ENCODE results near the gene CPT1B.

Gene CPT1B

DNA sequence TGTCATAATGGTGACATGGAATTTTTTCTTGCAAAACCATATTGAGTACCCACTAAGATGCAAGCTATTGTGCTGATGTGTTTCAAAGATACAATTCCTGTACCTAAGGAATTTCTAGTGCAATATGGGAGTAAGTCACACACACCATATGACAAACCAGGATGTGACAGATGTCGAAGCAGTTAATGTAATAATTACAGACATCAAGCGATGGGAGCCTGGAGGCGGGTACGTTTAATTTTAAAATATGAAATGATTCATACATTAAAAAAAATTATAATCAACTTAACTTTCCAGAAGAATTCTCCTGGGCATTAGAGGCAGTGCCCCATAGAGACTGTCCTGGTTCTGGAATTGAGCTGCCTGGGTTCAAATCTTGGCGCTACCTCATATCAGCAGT, 21.5 kb downstream of the CPT1B start:
- Histone ChIP-seq H3K9ac (ENCODE audit: low read depth, low read length) (no peak overlapping the region), H3K27me3 (ENCODE audit: insufficient read depth, low read length, poor library complexity) (no peaks in the 10 kb centered on the region), H3K27ac (ENCODE audit: low read length) (no peak overlapping the region), H3K79me2 (ENCODE audit: insufficient read depth, low read length) (no peaks in the 10 kb centered on the region), H3K4me2 (ENCODE audit: insufficient read depth, low read length) (no peak overlapping the region), H3K4me1 (ENCODE audit: insufficient read depth, low read length) (no peaks in the 10 kb centered on the region), H3K36me3 (ENCODE audit: insufficient read depth, low read length) (no peaks in the 10 kb centered on the region), H3K9me3 (ENCODE audit: insufficient read depth, low read length, severe bottlenecking) (no peaks in the 10 kb centered on the region), H2AFZ (ENCODE audit: low read depth, low read length) (no peak overlapping the region), H3K4me3 (ENCODE audit: low read depth in 1 of 2, low read length in 2 of 2) (no peak overlapping the region), H4K20me1 (ENCODE audit: insufficient read depth, low read length) (no peaks in the 10 kb centered on the region)
- TF ChIP-seq, protein P1, sequence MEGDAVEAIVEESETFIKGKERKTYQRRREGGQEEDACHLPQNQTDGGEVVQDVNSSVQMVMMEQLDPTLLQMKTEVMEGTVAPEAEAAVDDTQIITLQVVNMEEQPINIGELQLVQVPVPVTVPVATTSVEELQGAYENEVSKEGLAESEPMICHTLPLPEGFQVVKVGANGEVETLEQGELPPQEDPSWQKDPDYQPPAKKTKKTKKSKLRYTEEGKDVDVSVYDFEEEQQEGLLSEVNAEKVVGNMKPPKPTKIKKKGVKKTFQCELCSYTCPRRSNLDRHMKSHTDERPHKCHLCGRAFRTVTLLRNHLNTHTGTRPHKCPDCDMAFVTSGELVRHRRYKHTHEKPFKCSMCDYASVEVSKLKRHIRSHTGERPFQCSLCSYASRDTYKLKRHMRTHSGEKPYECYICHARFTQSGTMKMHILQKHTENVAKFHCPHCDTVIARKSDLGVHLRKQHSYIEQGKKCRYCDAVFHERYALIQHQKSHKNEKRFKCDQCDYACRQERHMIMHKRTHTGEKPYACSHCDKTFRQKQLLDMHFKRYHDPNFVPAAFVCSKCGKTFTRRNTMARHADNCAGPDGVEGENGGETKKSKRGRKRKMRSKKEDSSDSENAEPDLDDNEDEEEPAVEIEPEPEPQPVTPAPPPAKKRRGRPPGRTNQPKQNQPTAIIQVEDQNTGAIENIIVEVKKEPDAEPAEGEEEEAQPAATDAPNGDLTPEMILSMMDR (IDR thresholded peaks at IDR 0.05; ENCODE audit: borderline replicate concordance, extremely low read depth, low read length, poor library complexity, severe bottlenecking): no peak
- TF ChIP-seq EZH2 (IDR thresholded peaks at IDR 0.05; ENCODE audit: borderline replicate concordance, low read depth, low read length, severe bottlenecking): no peak
- ATAC-seq (ENCODE audit: insufficient read depth, low read depth) (no peak), DNase-seq (no peak)

DNA sequence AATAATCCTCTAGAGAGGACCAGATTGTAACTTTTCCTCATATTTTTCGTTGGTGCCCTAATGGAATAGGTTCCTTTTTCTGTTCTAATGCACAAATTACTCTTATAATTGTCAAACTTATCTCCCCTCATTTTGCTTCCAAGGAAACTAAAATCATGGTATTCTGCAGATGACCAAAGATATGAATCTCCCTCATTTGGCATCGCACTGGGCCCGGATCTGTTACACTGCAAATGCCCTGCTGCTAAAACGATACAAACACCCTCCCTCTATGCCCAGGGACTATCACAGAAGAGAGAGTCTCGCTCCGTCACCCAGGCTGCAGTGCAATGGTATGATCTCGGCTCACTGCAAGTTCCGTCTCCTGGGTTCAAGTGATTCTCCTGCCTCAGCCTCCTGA, 24.9 kb downstream of the CPT1B start:
- no peaks in the 10 kb centered on the region for H3K9me3 ChIP-seq (ENCODE audit: insufficient read depth, low read length, severe bottlenecking)
- H3K4me1 ChIP-seq (ENCODE audit: insufficient read depth, low read length): no peaks in the 10 kb centered on the region
- TF ChIP-seq, protein P1 (IDR thresholded peaks at IDR 0.05; ENCODE audit: borderline replicate concordance, extremely low read depth, low read length, poor library complexity, severe bottlenecking): no peak
- no peak for TF ChIP-seq EZH2 (IDR thresholded peaks at IDR 0.05; ENCODE audit: borderline replicate concordance, low read depth, low read length, severe bottlenecking)
- no peak overlapping the region for H3K9ac ChIP-seq (ENCODE audit: low read depth, low read length)
- no peaks in the 10 kb centered on the region for H4K20me1 ChIP-seq (ENCODE audit: insufficient read depth, low read length)
- H3K79me2 ChIP-seq (ENCODE audit: insufficient read depth, low read length): no peaks in the 10 kb centered on the region
- H3K36me3 ChIP-seq (ENCODE audit: insufficient read depth, low read length): no peaks in the 10 kb centered on the region
- no peak overlapping the region for H2AFZ ChIP-seq (ENCODE audit: low read depth, low read length)
- H3K27ac ChIP-seq (ENCODE audit: low read length): no peak overlapping the region
- H3K4me2 ChIP-seq (ENCODE audit: insufficient read depth, low read length): no peak overlapping the region
- DNase-seq: no peak
- H3K4me3 ChIP-seq (ENCODE audit: low read depth in 1 of 2, low read length in 2 of 2): no peak overlapping the region
- no peaks in the 10 kb centered on the region for H3K27me3 ChIP-seq (ENCODE audit: insufficient read depth, low read length, poor library complexity)
- ATAC-seq (ENCODE audit: insufficient read depth, low read depth): no peak

DNA sequence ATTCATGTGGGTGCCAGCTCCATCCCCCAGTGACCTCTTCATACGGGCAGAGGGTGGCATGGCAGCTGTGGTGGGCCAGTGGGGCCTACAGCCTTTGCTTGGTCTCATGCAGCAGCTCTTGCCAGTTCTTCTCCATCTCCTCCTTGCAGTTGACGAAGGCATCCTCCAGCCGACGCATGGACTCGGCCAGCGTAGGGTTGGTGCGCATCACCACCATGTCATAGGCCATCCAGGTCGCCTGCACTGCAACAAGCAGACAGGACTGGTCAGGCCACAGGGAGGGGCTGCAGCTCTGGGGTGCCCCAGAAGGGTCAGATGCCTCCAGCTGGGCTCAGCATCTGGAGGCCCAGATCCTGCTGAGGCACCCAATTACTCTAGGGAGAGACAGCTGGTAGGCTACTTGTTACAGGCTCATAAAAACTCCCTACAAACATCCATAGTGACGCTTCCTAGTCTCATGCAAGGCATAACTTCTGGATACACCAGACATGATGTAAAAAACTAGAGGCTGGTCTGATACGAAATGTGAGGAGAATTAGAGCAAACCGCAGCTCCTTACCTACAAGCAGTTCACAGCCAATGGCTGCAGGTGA, 27.0 kb downstream of the CPT1B start:
- no peak overlapping the region for H2AFZ ChIP-seq (ENCODE audit: low read depth, low read length)
- H3K4me3 ChIP-seq (ENCODE audit: low read depth in 1 of 2, low read length in 2 of 2): no peak overlapping the region
- no peak overlapping the region for H3K4me2 ChIP-seq (ENCODE audit: insufficient read depth, low read length)
- H3K36me3 ChIP-seq (ENCODE audit: insufficient read depth, low read length): no peaks in the 10 kb centered on the region
- TF ChIP-seq, protein P1 (IDR thresholded peaks at IDR 0.05; ENCODE audit: borderline replicate concordance, extremely low read depth, low read length, poor library complexity, severe bottlenecking): no peak
- TF ChIP-seq EZH2 (IDR thresholded peaks at IDR 0.05; ENCODE audit: borderline replicate concordance, low read depth, low read length, severe bottlenecking): no peak
- ATAC-seq (ENCODE audit: insufficient read depth, low read depth) (no peak), DNase-seq (no peak)
- H4K20me1 ChIP-seq (ENCODE audit: insufficient read depth, low read length): no peaks in the 10 kb centered on the region
- H3K27ac ChIP-seq (ENCODE audit: low read length): no peak overlapping the region
- no peak overlapping the region for H3K9ac ChIP-seq (ENCODE audit: low read depth, low read length)
- no peaks in the 10 kb centered on the region for H3K9me3 ChIP-seq (ENCODE audit: insufficient read depth, low read length, severe bottlenecking)
- H3K27me3 ChIP-seq (ENCODE audit: insufficient read depth, low read length, poor library complexity): no peaks in the 10 kb centered on the region
- H3K79me2 ChIP-seq (ENCODE audit: insufficient read depth, low read length): no peaks in the 10 kb centered on the region
- H3K4me1 ChIP-seq (ENCODE audit: insufficient read depth, low read length): no peaks in the 10 kb centered on the region

Measured in DND-41 (cell line).